SIG-M5 (cell line): ENCODE results near the gene KRTAP3-3.

Experiments
- DNase-seq: peaks from one replicate; lab custom pipeline; 2025; lab: John Stamatoyannopoulos, UW

Gene KRTAP3-3

DNA sequence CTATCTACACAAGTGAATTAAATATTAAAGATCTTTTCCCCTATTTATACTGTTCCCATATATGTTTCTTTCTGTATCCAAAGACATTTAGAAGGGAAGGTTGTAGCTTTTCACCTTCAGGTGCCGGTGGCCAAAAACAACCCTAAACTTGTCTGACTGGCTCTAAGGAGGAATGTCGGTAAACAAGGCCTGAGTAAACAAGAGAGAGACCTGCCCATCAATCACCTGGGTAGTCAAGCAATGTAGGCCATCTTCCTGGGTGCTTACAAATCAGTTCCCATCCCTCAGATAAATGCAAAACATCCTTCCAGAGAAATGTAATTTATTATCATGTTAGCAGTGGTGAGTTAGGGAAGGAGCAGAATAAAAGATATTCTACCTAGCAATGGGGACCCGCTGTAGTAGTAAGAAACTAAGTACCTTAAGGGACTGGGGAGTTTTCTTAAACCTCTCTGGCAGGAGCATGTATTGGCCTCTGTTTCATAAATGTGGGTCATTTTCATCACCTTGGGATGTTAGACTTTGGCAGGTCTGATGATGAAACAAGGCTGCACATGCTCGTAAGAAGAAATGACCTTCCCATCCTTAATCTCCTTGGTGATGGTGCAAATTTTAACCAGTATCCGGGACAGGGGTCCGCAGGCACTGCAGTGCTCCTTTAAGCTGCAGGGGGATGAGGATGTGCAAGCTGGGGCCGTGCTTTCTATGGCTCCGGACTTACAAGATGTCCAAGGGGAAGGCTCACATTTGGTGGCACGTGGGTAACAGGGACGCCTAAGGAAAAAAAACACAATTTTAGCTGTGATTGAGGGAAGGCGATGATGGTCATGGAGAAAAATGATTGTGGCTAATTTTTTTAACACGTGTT is 35.6 kb downstream of the KRTAP3-3 start:
- no peak for DNase-seq

DNA sequence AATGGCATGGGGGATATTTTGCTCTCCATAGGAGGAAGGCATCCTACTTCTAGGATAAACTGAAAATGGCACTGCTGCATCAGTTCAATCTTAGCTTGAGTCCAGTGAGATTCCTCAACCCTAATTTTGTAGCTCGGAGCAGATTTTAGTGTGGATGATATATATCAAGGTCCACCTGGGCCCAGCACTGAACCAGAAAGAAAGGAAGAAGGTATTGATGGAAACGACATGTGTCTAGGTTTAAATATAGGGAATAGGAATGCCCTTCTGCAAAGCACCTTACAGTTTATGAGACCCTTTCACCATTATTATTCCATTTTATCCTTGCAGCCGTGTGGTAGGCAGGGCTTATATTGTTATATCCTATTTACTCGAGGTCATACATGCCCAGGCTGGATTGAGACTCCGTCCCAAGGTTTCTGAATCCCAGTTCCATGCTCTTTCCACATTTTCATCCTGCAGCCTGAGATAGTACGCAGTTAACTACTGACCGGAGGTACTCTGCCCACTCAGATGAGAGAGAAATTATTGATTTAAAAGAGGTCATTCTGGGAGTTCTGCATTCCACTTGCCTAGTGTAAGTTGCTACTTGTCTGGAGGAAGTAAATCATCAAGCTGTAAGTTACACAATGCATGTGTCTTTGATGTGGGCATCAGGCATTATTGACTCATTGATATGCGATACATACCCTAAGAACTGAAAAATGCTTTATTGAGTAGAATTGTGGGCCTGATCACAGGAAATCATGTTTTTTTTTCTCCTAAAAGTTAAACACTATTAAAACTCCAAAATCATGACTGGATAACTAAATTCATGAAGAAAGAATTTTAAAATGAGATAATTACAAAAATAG is 37.3 kb downstream of the KRTAP3-3 start:
- DNase-seq, result no peak

DNA sequence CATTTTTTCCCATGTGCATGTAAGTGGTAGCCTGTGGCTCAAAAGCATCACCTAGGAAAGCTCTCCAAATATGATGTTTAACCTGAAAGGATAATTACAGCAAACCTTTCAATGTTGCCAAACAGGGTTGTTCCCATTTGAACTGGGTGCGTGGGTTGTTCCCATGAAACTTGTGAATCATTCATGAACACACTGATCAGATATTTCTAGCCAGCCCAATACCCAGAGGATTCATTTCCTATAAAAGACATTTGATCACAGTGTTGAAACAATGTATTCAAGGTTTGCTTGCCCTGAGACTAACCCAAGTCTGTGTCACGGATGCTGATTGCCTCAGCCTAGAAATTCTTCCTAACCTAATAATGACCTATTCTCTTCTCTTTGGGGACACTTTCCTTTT is 40.1 kb downstream of the KRTAP3-3 start:
- DNase-seq, result no peak

DNA sequence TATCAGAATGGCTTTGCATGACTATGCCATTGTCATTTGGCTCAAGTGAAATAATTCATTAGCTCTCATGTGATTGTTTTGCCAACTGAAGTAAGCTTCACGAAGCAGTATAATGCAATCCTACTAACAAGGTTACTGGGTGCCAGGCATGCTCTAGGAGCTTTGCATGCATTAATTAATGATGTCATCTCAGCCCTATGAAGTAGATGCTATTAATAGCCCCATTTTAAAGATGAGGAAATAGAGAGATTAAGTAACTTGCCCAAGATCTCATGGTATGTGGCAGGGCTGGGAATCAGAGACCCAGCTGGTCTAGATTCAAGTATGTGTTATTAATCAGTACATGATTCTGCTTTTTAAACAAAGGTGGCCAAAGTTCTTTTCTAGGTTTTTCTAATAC is 41.3 kb downstream of the KRTAP3-3 start:
- DNase-seq, result no peak

DNA sequence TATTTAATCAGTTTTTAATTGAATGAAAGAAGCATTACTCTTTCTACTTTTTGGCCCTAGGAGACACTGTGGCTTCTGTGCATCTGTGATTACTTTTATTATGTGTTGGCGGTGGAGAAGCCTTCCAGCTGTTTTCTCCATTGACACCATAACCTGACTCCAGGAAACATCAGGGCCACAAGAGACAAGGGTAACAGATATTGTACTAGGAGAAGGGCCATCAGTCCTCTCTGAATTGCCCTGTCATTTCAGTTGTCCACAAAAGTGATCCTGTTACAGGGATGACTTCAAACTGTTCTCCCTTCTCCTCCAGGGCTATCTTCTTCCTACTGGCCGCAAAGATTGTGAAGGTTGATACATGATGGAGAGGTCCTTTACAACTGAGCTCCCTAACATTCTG is 41.8 kb downstream of the KRTAP3-3 start:
- no peak for DNase-seq

DNA sequence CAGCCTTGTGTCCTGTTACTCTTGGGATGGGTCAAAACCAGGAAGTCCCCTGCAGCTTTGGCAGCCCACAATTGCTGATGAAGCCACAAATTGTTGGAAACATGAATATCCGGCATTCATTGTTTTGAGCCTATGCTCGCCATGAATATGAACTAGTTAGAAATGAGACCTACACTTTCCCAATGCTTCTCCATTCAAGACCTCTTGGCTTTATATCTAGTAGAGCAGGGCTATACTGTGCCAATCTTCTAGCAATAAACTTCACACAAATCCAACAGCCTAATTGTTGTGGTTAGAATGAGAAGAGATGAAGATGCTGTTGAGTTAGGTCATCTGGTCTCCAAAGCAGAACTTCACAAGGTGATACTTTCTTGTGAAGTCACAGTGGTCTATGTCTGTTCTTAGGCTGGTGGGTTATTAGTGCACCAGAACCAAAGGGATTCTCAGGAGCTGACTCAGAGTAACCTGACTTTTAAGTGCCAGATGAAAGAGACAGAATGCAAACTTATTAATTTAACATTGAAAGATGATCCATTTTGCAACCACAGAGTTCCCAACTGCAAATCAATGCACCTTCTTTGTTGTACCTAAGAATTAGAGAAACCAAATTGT is 42.8 kb downstream of the KRTAP3-3 start:
- no peak for DNase-seq

DNA sequence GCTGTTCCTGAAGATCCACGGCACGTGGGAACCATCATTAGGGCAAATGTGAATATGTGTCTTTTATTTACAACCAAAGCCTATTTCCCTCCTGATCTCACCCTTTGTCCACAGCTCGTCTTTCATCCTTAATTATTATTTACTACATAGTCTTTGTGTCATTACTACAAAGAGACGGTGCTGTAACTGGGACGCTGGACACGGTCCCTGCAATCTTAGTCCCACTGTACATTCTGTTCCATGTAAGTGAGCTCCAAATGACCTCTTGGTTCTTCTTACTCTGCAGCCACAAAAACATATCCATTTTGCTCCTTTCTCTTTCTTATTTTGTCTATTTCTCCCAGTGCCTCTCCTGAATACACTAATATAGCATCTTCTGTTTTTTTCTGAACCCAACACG is 43.8 kb downstream of the KRTAP3-3 start:
- DNase-seq, result no peak

DNA sequence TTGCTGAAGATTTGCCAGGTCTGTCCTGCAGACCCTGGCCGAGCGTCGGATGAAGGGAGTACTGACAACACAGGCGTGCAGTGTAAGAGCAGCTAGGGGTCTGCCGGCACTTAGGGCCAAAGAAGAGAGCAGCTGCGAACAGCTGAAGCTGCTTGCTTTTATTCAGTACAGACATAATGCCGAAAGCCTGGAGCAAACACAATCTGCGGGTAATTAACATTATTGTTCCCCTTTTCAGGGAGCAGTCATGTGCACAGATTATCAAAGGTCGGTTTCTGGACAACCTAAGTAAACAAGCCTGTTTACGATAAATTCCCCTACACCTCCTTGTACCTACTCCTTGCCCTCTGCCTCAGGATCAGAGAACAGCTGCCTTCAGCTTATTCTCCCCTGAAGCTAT is 44.5 kb downstream of the KRTAP3-3 start:
- DNase-seq, result no peak

DNA sequence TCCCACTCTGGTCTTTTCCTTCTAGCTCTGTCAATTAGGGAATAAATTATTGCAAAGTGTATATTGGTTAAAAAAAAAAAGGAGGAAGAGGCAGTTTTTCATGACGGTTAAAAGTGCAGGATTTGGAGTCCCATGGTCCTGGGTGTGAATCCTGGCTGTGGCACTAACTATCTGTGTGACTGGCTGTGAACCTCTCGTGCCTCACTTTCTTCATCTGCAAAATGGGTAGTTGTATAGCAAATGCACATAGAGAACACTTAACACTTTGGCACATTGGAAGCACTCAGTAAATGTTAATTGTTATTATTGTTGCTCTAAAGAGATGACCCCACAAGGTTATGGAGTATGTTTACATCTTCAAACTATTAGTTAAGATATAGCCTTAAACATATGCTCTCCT is 46.0 kb downstream of the KRTAP3-3 start:
- no peak for DNase-seq

DNA sequence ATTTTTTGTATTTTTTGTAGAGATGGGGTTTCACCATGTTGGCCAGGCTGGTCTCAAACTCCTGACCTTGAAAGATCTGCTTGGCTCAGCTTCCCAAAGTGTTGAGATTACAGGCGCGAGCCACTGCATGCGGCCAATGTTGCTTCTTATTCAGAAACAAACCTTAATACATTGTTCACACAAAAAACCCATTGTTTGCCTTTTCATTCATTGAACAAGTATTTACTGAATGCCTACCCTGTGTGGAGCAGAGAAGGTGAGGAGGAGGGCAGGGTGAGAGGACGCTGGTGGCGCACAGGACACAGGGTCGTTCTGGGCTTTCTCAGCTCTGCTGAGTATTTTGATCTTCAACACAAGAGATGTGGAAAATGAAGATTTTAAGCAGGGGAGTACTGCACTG is 48.5 kb downstream of the KRTAP3-3 start:
- no peak for DNase-seq

DNA sequence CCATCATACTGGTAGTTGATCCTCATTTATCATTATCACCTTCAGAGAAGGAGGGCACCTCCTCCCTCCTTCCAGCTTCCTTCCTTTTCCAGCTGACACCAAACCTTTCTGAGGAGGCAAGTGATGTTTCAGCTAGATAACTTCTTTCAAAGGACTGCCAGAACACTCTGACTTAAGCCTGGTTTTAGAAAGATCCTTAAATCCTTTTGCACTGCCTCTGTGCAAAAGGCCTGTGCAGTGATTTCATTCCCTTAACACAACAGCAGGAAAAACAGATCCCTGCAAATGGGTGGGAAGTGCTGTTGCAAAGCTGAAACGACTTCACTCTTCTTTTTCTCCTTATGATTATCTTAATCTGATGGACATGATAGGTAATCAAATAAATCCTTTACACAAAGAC is 49.4 kb downstream of the KRTAP3-3 start:
- no peak for DNase-seq
